Body of pancreas (tissue), 4 donors: Measurements from ENCODE around the gene IL4R.

ENCODE experiments used
- CTCF ChIP-seq, 7 experiments: fragments of 450-650 bp in 4 of 7; fragments of 200-600 bp in 3 of 7; sonication (generic) in 3 of 7; IDR thresholded peaks; one replicate each; pipeline ENCODE4 v1.5.1; 2016 to 2019; ENCODE audit warnings: antibody characterized with exemption in 7 of 7
- POLR2A ChIP-seq, 3 donors: fragments of 450-650 bp; IDR thresholded peaks; one replicate each; pipeline ENCODE4 v1.6.1; 2016; ENCODE audit warnings: antibody characterized with exemption in 3 of 3, mild to moderate bottlenecking in 2 of 3

GRCh38 chr16:27268376-27269299 lies 45.1 kb upstream of the IL4R start, which contains the start of gene NSMCE1:
- TF ChIP-seq CTCF (IDR thresholded peaks at IDR 0.05) (peak in 4 of 7 experiments; percentile 32 to 45 (median 37)), POLR2A (IDR thresholded peaks at IDR 0.05) (peak; percentile 24 to 78 (median 72))
